Neural cell (in vitro differentiated cells): ENCODE results near the gene RGS9. TPM values are rescaled to one million over a fixed set of nuclear protein-coding genes. Genes with fewer than 3 reads are reported as not detected.

Experiments used
- H2AFZ ChIP-seq: fragments of 200-600, 300-800 bp; sonication (generic), shearing (Covaris generic); 2 replicates; pipeline ENCODE4 v1.6.0; 2014; ENCODE audit warnings: low read depth, mild to moderate bottlenecking, antibody characterized with exemption, low read length, moderate library complexity
- H3F3A ChIP-seq: fragments of 200-600 bp; shearing (Covaris generic); 2 replicates; pipeline ENCODE4 v1.6.1; 2016; ENCODE audit warnings: mild to moderate bottlenecking, moderate library complexity, mixed read lengths, antibody characterized with exemption, low read length; ENCODE audit not compliant: insufficient read depth, poor library complexity, severe bottlenecking
- H3K27ac ChIP-seq: fragments of 200-600, 300-800 bp; sonication (generic), shearing (Covaris generic); 2 replicates; pipeline ENCODE4 v1.5.1; 2014; ENCODE audit warnings: mild to moderate bottlenecking, low read length, moderate library complexity
- H3K27me3 ChIP-seq: fragments of 300-800, 200-600 bp; sonication (generic), shearing (Covaris generic); 2 replicates; pipeline ENCODE4 v1.6.0; 2014; ENCODE audit warnings: mild to moderate bottlenecking, low read depth, low read length, moderate library complexity; ENCODE audit not compliant: insufficient read depth
- H3K36me3 ChIP-seq: fragments of 300-800, 200-600 bp; sonication (generic), shearing (Covaris generic); 2 replicates; pipeline ENCODE4 v1.5.1; 2014; ENCODE audit warnings: mild to moderate bottlenecking, antibody characterized with exemption, low read length, moderate library complexity; ENCODE audit not compliant: insufficient read depth
- H3K4me2 ChIP-seq: fragments of 300-800, 200-600 bp; sonication (generic), shearing (Covaris generic); 2 replicates; pipeline ENCODE4 v1.6.0; 2014; ENCODE audit warnings: mild to moderate bottlenecking, low read length
- H3K4me3 ChIP-seq: fragments of 300-800, 200-600 bp; sonication (generic), shearing (Covaris generic); 2 replicates; pipeline ENCODE4 v1.5.1; 2014; ENCODE audit warnings: mild to moderate bottlenecking, low read length, moderate library complexity
- H3K79me2 ChIP-seq: fragments of 200-600 bp; shearing (Covaris generic); replicated peaks from 2 replicates; pipeline ENCODE4 v1.6.0; 2014; ENCODE audit warnings: mild to moderate bottlenecking, low read length, moderate library complexity; ENCODE audit not compliant: insufficient read depth
- H3K9ac ChIP-seq: fragments of 300-800, 200-600 bp; sonication (generic), shearing (Covaris generic); 2 replicates; pipeline ENCODE4 v1.6.1; 2016; ENCODE audit warnings: mild to moderate bottlenecking, low read length, mixed read lengths
- H3K9me2 ChIP-seq: fragments of 200-600 bp; shearing (Covaris generic); 2 replicates; pipeline ENCODE4 v1.6.1; 2016; ENCODE audit warnings: mild to moderate bottlenecking, low read length, mixed read lengths; ENCODE audit not compliant: insufficient read depth
- H3K9me3 ChIP-seq: fragments of 200-600, 300-800 bp; sonication (generic), shearing (Covaris generic); 2 replicates; pipeline ENCODE4 v1.6.1; 2016; ENCODE audit warnings: mild to moderate bottlenecking, mixed run types, low read length, moderate library complexity, mixed read lengths
- H4K20me1 ChIP-seq: fragments of 200-600 bp; shearing (Covaris generic); 2 replicates; pipeline ENCODE4 v1.6.1; 2016; ENCODE audit warnings: mild to moderate bottlenecking, mixed run types; ENCODE audit not compliant: insufficient read depth
- CTCF ChIP-seq: fragments of 450-650 bp; IDR thresholded peaks from 2 replicates; pipeline ENCODE4 v1.5.1; 2014; ENCODE audit warnings: antibody characterized with exemption, mild to moderate bottlenecking, moderate library complexity; ENCODE audit not compliant: poor library complexity, severe bottlenecking
- EP300 ChIP-seq: fragments of 450-650 bp; conservative IDR thresholded peaks from 2 replicates; pipeline ENCODE4 v1.6.1; 2014; ENCODE audit warnings: antibody characterized with exemption, mild to moderate bottlenecking, moderate library complexity; ENCODE audit not compliant: poor library complexity, severe bottlenecking
- EZH2 ChIP-seq: fragments of 200-600, 300-800 bp; shearing (Covaris generic), sonication (generic); IDR thresholded peaks from 2 replicates; pipeline ENCODE4 v1.6.1; 2014; ENCODE audit warnings: antibody characterized with exemption, low read length, borderline replicate concordance, mild to moderate bottlenecking; ENCODE audit not compliant: insufficient read depth, poor library complexity, severe bottlenecking
- MXI1 ChIP-seq: fragments of 450-650 bp; conservative IDR thresholded peaks from 2 replicates; pipeline ENCODE4 v1.6.1; 2014; ENCODE audit warnings: antibody characterized with exemption, mild to moderate bottlenecking; ENCODE audit not compliant: poor library complexity, severe bottlenecking
- POLR2AphosphoS5 ChIP-seq: IDR thresholded peaks from 2 replicates; pipeline ENCODE4 v1.6.1; 2012
- REST ChIP-seq: IDR thresholded peaks from 2 replicates; pipeline ENCODE4 v1.6.1; 2012; ENCODE audit warnings: borderline replicate concordance
- SMC3 ChIP-seq: fragments of 450-650 bp; conservative IDR thresholded peaks from 2 replicates; pipeline ENCODE4 v1.6.1; 2014; ENCODE audit warnings: antibody characterized with exemption, mild to moderate bottlenecking, moderate library complexity; ENCODE audit not compliant: poor library complexity
- polyA plus RNA-seq: library from polyadenylated mRNA; depleted of rRNA; stranded (reverse); fragments of >200 nt; gene quantifications from 2 replicates; pipeline ENCODE4 v1.2.3, GENCODE V29; 2014

Gene RGS9
- polyA plus RNA-seq, 1 donor from 2014 or later: 6.8 TPM

DNA sequence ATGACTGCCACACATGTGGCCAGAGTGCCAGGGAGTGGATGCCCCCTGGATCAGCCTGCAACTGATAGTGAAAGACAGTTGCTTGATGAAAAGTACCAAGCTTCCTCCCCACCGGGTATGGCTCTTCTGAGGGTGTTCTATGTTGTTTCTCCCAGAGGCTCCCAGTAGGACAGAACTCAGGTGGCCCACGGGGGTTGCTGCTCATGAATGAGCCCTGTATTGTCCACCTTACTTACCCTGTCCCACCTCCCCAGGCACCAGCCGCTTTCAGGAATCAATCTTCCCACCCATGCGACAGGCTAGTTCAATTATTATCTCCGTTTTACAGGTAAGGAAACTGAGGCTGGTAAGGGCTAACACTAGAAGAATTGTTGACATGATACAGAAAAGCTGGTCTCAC lies 34.9 kb upstream of the RGS9 start:
- Histone ChIP-seq H2AFZ (no peak overlapping the region), H3K9ac (no peak overlapping the region), H3K9me3 (no peaks in the 10 kb centered on the region), H3K27me3 (no peaks in the 10 kb centered on the region), H3K36me3 (no peaks in the 10 kb centered on the region), H3K4me3 (no peak overlapping the region), H3K9me2 (no peaks in the 10 kb centered on the region), H3K27ac (no peak overlapping the region), H3K4me2 (no peak overlapping the region), H3K79me2 (no peaks in the 10 kb centered on the region), H4K20me1 (no peaks in the 10 kb centered on the region), H3F3A (no peaks in the 10 kb centered on the region)
- TF ChIP-seq SMC3 (no peak), CTCF (no peak), EP300 (no peak)

DNA sequence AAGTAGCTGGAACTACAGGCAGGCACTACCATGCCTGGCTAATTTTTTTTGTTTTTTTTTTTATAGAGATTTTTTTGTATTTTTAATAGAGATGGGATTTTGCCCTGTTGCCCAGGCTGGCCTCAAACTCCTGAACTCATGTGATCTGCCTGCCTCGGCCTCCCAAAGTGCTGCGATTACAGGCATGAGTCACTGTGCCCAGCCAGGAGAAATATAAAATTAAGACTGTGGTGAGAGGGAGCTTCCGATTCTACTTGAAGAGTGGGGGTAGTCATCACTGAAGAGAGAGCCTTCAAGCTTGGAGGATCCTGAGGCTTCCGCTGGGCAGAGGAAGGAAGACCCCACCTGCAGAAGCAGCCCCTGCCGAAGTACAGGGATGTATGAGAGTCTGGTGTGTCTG lies 34.4 kb upstream of the RGS9 start:
- Histone ChIP-seq H4K20me1 (no peaks in the 10 kb centered on the region), H3K9me2 (no peaks in the 10 kb centered on the region), H3K4me2 (no peak overlapping the region), H3K9me3 (no peaks in the 10 kb centered on the region), H3K36me3 (no peaks in the 10 kb centered on the region), H2AFZ (no peak overlapping the region), H3K79me2 (no peaks in the 10 kb centered on the region), H3K27me3 (no peaks in the 10 kb centered on the region), H3F3A (no peaks in the 10 kb centered on the region), H3K27ac (no peak overlapping the region), H3K4me3 (no peak overlapping the region), H3K9ac (no peak overlapping the region)
- TF ChIP-seq POLR2AphosphoS5: no peak
- TF ChIP-seq REST: no peak
- no peak for TF ChIP-seq CTCF
- TF ChIP-seq EP300: no peak
- no peak for TF ChIP-seq MXI1
- no peak for TF ChIP-seq SMC3
- TF ChIP-seq EZH2: no peak
